Astrocyte of the hippocampus (primary cell): ENCODE results near the gene FAM120C.

Source experiments
- DNase-seq: peaks from one replicate; pipeline ENCODE4 v3.0.0; 2011; ENCODE audit warnings: low read depth, low spot score

The FAM120C gene

GRCh38 chrX:54157561-54157960 lies 25.5 kb downstream of the FAM120C start:
- DNase-seq = no peak

GRCh38 chrX:54134269-54134668 lies 48.8 kb downstream of the FAM120C start:
- DNase-seq = no peak

- no peak for DNase-seq
Observed at GRCh38 chrX:54116391-54116790, 66.7 kb downstream of the FAM120C start.

DNA sequence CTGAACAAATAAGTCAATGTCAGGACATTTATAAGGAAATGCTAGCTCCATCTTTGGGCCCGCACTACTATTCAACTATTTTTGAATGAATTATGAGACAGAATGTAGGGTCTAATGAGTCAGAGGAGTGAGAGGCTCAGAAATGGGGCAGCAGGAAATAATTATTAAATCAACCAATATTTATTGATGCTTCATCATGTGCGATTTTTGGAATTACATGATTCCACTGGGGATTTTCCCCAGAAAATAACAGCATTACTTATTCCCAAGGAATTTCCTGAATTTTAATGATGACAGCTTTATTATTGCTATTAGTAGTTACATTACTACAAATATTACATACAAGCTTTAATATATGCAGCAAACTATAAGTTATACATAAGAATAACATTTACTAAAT lies 89.5 kb downstream of the FAM120C start:
- no peak for DNase-seq

DNA sequence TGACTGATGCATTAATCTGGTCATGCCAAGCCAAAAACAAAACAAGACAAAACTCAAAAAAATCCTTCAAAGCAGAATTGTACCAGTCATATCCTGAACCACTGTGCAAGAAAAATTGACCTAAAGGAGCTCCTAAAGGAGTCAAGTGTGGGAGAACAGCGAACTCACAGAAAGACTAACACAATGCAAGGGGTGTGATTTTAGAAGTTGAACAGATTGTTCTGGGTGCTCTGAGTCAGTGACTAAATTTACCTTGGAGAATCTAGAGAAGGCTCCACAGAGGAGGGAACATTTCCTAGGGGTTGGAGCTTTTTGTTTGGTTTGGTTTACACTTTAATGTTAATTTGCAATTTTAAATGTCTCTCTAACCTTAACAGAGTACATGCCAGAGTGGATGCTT lies 89.9 kb downstream of the FAM120C start:
- no peak for DNase-seq

DNA sequence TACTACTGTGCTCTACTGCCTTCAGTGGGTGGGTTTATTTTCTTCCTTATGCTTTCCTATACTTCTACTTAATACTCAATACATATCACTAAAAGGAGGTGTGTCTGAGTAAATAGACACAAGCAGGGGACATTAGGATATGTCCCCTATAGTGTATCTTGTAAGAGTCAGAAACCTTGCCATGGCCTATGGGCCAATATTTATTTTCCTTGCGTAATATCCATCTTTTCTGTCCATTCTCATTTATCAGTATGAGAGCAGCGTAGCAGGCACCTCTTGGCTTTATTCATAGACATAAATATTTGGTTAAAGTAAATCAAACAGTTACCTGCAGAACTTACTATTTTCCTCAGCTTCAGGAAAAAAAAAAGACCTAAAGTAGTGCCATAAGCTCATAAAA lies 92.2 kb downstream of the FAM120C start:
- DNase-seq = no peak

GRCh38 chrX:54089191-54089590 lies 93.9 kb downstream of the FAM120C start:
- DNase-seq = no peak

- no peak for DNase-seq
Observed at GRCh38 chrX:54087661-54088060, 95.4 kb downstream of the FAM120C start.

DNA sequence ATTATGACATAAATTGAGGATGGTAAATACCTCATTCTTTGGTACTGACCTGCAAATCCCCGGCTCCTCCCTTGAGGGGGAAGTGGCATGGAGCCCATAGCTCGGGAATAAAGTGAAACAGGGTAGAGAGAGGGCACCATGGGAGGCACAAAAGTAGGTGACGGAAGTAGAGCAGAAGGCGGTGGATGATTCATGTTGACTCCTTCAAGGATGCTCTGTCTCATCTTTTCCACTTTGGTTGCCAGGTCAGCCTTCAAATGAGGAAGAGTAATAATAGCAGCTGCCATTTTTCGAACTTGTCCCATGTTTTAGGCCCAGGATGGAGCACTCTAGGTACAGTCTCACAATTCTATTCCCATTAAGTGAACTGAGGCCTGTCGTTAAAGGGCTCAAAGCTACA lies 97.4 kb downstream of the FAM120C start:
- no peak for DNase-seq

DNA sequence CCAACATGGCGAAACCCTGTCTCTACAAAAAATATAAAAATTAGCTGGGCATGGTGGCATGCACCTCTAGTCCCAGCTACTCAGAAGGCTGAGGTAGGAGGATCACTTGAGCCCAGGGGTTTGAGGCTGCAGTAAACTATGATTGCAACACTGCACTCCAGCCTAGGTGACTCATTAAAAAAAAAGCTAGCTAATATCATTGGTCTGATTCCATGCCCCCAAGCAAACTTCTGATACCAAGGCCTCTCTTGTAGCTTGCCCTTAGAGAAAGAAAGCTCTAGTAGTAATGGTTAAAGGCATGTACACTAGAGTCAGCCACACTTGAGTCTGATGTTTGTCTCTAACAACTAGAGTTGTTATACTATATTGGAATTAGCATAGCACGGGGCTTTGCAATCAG lies 106.2 kb downstream of the FAM120C start:
- peak; percentile 4 for DNase-seq

DNA sequence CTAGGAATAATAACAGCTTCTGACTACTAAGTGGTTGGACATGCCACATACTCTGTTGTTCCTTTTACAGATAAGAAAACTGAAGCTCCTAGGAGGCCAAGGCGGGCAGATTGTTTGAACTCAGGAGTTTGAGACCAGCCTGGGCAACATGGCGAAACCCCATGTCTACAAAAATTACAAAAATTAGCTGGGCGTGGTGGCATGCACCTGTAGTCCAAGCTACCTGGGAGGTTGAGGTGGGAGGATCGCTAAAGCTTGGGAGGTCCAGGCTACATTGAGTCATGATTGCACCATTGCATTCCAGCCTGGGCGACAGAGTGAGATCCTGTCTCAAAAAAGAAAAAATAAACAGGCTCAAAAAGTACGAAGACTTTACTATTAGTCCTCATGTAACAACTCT lies 108.2 kb downstream of the FAM120C start:
- no peak for DNase-seq

DNA sequence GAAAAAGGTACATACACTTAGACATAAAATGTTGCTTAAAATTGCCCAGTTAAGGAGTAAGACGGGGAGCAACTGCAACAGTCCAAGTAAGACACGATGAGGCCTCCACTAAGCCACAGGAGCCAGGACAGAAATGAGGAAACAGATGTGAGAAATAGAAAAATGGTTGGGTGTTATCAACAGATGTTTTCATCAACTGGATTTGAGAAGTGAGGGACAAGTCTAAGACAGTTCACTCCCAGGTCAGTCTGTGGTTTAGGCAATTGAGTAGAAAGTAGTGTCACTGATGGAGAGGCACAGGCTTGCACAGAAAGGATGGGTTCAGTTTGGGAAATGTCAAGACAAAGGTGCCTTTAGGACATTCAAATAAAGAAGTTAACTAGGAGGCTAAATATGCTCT lies 115.3 kb downstream of the FAM120C start:
- DNase-seq = no peak

DNA sequence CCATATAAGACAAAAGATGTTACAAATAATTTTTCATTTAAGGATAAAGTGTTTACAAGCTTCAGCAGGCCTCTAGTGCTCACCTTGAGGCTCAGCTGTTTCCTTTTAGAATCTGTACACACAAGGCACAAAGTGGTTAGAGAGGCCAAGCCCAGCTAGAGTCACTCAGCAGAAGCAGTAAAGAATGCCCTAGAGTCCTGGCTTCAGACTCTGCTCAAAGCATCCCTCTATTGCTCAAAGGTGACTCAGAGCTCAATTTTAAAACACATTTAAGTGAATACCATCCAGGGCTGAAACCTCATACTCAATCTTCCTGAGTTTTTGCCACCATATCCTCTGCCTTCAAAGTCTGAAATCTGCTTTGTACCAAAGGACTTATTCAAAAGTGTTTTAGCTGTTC lies 116.2 kb downstream of the FAM120C start:
- DNase-seq = peak; percentile 25

GRCh38 chrX:54064564-54064963 lies 118.5 kb downstream of the FAM120C start:
- no peak for DNase-seq

- DNase-seq = no peak
Observed at GRCh38 chrX:54063361-54063760, 119.7 kb downstream of the FAM120C start.

DNA sequence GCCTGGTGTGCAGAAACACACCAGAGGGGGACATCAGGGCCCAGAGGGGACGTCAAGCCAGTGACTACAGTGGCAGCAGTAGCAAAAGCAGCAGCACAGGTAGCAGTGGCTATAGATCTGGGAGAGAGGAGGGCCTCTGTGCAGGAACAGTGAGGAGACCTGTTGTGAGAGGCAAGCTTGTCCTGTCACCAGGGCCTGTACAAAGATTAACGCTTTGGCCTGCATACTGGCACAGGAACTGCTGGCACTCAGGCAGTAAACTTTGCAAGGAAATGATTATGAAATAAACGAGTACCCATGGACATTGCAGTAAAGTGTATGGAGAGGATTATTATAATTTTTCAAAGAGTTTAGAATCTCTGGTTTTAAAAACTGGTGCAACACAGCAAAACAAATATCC lies 133.3 kb downstream of the FAM120C start:
- DNase-seq = no peak

DNA sequence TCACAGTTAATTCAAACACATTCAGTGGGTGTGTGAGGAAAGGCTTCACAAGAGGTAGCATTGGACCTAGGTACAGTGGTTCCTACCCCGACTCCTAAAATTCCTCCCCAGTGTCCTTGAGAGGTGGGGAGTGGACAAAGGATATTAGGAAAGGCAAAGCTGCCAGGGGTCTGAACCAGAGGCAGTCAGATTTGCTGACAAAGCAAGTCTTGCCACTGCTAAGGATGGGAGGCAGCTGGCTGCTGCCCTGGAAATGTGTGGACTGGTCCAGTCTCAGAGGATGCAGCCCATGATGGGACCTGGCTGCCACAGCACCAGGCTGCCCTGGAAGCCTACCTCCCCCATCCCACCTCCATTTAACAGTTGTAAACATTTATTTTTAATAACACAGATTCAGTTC lies 134.6 kb downstream of the FAM120C start:
- no peak for DNase-seq

DNA sequence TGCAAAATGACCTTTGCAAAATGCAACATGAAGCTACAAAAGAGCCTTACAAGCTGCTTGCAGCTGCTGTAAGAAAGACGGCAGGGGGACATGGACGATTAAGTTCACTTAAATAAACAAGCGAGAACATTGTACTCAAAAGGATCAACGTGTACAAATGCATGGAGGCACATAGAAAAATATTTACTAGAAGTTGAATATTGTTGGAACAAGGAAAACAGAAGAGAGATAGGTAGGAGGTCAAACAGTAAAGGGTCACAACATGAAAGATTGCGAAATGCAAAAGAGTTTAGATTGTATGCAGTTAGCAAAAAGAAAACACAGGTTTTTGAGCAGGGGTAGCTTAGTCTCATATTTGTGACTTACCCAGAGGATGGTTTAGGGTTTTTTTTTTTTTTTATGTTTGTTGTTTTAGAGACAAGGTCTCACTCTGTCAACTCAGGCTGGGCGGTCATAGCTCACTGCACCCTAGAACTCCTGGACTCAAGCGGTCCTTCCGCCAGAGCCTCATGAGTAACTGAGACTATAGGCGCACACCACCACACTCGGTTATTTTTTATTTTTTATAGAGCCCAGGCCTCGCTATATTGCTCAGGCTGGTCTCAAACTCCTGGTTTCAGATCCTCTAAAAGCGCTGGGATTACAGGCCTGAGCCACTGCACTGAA lies 137.4 kb downstream of the FAM120C start:
- no peak for DNase-seq

DNA sequence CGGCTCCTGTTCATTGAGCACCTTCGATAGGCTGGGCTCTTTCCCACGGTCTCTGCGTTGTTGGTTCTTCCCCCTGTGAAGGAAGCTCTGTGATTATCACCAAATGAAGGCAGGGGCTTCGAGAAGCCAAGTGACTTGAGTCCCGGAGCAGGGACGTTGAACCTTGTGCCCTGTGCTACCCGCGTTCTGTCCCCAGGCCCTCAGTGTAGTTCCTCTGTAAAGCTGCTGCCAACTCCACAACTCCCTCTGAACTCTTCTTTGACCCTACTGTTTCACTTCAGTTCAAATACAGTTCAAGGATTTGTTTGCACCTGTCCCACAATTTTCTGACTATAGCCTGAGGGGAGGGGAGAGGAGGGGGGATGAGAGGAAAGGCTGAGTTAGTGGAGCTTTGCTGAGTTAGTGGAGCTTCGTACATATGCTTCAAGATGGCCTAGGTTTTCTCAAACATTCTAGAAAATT lies 138.1 kb downstream of the FAM120C start:
- DNase-seq = no peak

DNA sequence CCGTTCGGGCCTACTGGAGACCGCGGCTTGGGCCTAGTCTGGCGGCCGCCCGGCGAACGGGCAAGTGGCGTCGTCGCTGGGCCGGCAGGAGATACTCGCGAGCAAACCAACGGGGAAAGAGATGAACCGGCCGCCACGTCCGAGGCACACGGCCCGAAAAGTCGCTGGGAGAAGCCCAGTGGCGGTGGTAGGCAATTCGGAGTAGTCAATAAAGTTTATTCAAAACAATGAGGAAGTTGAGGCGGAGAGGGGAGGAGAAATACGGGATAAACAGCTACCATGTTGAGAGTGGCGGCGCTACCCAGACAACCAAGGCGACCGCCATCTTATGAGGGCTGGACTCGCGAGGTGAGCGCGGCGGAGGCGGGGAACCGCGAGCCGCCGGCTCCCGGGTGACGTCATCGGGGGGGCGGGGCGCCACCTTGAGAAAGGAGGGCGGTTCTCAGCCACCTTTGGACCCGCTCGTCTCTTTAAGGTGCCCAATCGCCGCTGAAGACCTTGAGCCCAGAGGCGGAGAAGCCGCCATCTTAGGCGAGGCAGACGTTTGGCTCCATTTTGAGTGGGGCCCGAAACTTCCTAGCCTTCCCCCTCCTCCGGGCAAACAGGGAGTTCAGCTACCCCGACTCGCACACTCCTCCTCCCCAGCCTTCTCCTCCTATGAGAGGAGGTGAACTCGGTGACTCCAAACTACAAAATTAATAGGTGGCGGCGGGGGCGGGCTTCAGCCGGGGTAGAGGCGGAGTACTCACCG lies 138.8 kb downstream of the FAM120C start, which contains the start of gene PHF8:
PHF8 (minus strand) TSS at position 348 of the 751 bp plus-strand sequence. CDS start 1,745 bp downstream, outside the sequence.
- peak; percentile 97 for DNase-seq

DNA sequence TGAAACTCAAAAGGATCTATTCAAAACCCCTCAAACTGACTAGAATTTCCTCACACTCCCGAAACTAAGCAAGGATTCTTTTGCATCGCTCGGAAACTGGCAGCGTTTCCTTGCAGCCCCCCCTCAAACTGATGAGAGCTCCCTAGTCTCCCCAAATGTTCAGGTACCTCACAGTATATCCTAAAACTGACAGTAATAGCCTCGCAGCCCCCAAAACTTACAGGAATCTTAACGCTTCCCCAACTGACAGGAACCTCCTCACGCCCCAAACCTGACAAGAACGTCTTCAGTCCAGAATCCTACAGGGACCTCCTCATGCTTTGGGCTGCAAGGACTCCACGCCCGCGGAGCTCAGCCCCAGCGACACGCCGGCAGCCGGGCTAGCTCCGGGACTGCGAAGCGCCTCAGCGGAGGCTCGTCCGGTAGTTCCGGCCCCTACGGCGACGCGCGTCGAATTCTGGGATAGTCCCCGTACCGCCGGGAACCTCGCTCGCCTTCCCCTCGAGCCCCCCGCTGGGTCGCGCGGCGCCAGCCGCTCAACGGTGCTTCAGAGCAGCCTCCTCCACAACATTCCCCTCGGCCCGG lies 139.4 kb downstream of the FAM120C start:
- no peak for DNase-seq

- no peak for DNase-seq
Observed at GRCh38 chrX:54043056-54043455, 140.0 kb downstream of the FAM120C start.

DNA sequence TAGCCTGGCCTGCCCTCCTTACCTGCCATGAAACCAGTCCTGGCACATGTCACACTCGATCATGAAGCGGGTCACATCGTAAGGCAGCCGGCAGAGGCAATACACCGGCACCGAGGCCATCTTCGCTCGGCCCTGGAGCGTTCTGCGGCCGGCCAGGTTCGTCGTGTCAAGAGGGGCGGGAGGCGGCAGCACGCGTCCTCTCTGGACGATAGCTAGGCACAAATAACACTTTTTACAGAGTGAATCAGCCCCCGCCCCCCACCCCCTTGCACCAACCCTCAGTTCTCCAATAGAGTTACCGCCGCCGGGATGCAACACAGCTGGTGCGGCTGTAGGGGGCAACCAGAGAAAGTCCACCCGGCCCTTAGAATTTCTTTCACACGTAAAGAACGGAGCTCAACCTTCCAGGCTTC lies 140.4 kb downstream of the FAM120C start:
- peak; percentile 75 for DNase-seq
